A549 (cell line): Measurements from ENCODE around the gene BBLN. TPM values are rescaled to one million over a fixed set of nuclear protein-coding genes. Genes with fewer than 3 reads are reported as not detected.

Source experiments
- ATAC-seq, 2 experiments: fragments of 200-7000 bp in 1 of 2; fragments of >200 bp in 1 of 2; cut with Nextera tagmentation in 1 of 2; cut with Tn5 transposase in 1 of 2; 3 replicates each; pipeline versions ENCODE4 v1.8.0 to v1.9.1; 2018 to 2020; ENCODE audit warnings: mild to moderate bottlenecking in 1 of 2, moderate library complexity in 1 of 2
- CTCF ChIA-PET: fragments of 300-600 bp; sonication (Branson Sonifier 250); formaldehyde crosslinking; extraction: SDS; loops from one replicate; lab custom pipeline; 2021; ENCODE audit warnings: antibody characterized with exemption, inconsistent platforms; lab: Yijun Ruan, JAX
- POLR2A ChIA-PET: fragments of 350-600 bp; formaldehyde crosslinking; extraction: SDS; loops from one replicate; lab custom pipeline; 2021; ENCODE audit warnings: antibody characterized with exemption, inconsistent platforms; lab: Yijun Ruan, JAX
- DNase-seq, 2 experiments: peaks; one replicate each; pipeline versions ENCODE4 v3.0.0 to v3.0.0-alpha.2; 2011 to 2016; ENCODE audit warnings: low read depth in 1 of 2, low spot score in 1 of 2
- FAIRE-seq: peaks from 2 replicates; lab custom pipeline; 2011; peaks lifted over from hg19 to GRCh38; lab: Jason Lieb, UNC
- H3K27ac ChIP-seq, 2 experiments: fragments of >200 bp; sonication (Bioruptor Twin); formaldehyde crosslinking; 3 replicates each; pipeline ENCODE4 v1.5.1; 2016 to 2017
- H3K4me1 ChIP-seq: fragments of >200 bp; sonication (Bioruptor Twin); formaldehyde crosslinking; 3 replicates; pipeline ENCODE4 v1.6.1; 2016
- H3K4me2 ChIP-seq: fragments of >200 bp; sonication (Bioruptor Twin); formaldehyde crosslinking; 3 replicates; pipeline ENCODE4 v1.6.1; 2016
- H3K4me3 ChIP-seq: fragments of >200 bp; sonication (Bioruptor Twin); formaldehyde crosslinking; 3 replicates; pipeline ENCODE4 v1.5.1; 2016
- H3K9me3 ChIP-seq: fragments of >200 bp; sonication (Bioruptor Twin); formaldehyde crosslinking; 3 replicates; pipeline ENCODE4 v1.6.1; 2016
- EHMT2 ChIP-seq: fragments of 200-600 bp; sonication (generic); IDR thresholded peaks from 2 replicates; pipeline ENCODE4 v1.6.1; 2016; ENCODE audit warnings: antibody characterized with exemption, low read depth, mild to moderate bottlenecking, moderate library complexity
- FOSL2 ChIP-seq, 2 experiments: fragments of 450-650 bp in 1 of 2; fragments of >200 bp in 1 of 2; sonication (Bioruptor Twin) in 1 of 2; formaldehyde crosslinking; IDR thresholded peaks; 2 replicates each; pipeline versions ENCODE4 v1.5.0 to v1.6.1; 2016 to 2020; ENCODE audit warnings: mild to moderate bottlenecking in 1 of 2, moderate library complexity in 1 of 2
- HDAC2 ChIP-seq: fragments of 200-600 bp; sonication (generic); IDR thresholded peaks from 2 replicates; pipeline ENCODE4 v1.6.1; 2016
- HOXB13 ChIP-seq: fragments of 250-450 bp; sonication (Bioruptor Pico); IDR thresholded peaks from 2 replicates; pipeline ENCODE4 v1.5.0; 2020; ENCODE audit warnings: low read depth, mild to moderate bottlenecking, moderate library complexity
- MAFK ChIP-seq: fragments of 450-650 bp; IDR thresholded peaks from 2 replicates; pipeline ENCODE4 v1.6.1; 2014; ENCODE audit not compliant: partially characterized antibody
- NR3C1 ChIP-seq: fragments of >200 bp; sonication (Bioruptor Twin); formaldehyde crosslinking; IDR thresholded peaks from 3 replicates; pipeline ENCODE4 v1.6.1; 2017
- PHF8 ChIP-seq: fragments of 200-600 bp; sonication (generic); IDR thresholded peaks from 2 replicates; pipeline ENCODE4 v1.6.1; 2016; ENCODE audit warnings: low read depth, mild to moderate bottlenecking, antibody characterized with exemption, moderate library complexity, borderline replicate concordance
- POLR2AphosphoS2 ChIP-seq: conservative IDR thresholded peaks from 2 replicates; pipeline ENCODE4 v1.6.1; 2012; ENCODE audit warnings: low read length, improper control_type of control experiment, inconsistent platforms
- RARB ChIP-seq: fragments of 250-450 bp; sonication (Bioruptor Pico); IDR thresholded peaks from 2 replicates; pipeline ENCODE4 v1.8.0; 2021; ENCODE audit warnings: mild to moderate bottlenecking, moderate library complexity
- RNF2 ChIP-seq: fragments of 200-600 bp; sonication (generic); IDR thresholded peaks from 2 replicates; pipeline ENCODE4 v1.6.1; 2016; ENCODE audit warnings: low read depth, mild to moderate bottlenecking, antibody characterized with exemption, moderate library complexity, borderline replicate concordance
- TP53 ChIP-seq: fragments of 250-450 bp; sonication (Bioruptor Pico); IDR thresholded peaks from 2 replicates; pipeline ENCODE4 v1.5.0; 2021; ENCODE audit warnings: mild to moderate bottlenecking, moderate library complexity
- ZSCAN20 ChIP-seq: fragments of 250-450 bp; sonication (Bioruptor Pico); IDR thresholded peaks from 2 replicates; pipeline ENCODE4 v1.8.0; 2022; ENCODE audit warnings: mild to moderate bottlenecking, moderate library complexity
- WGBS: methylation state at CpG from one replicate; pipeline ENCODE4 v1.1.6; 2017; ENCODE audit errors: missing lambda C conversion rate; 5-methylcytosine and 5-hydroxymethylcytosine counted together
- polyA plus RNA-seq, 4 experiments: library from polyadenylated mRNA; depleted of rRNA in 3 of 4; stranded (reverse); fragments of >200 nt; fragmentation: RNase III in 1 of 4; extraction: RNeasy Plus Mini Kit Qiagen cat#74134 plus additional on column Dnase treatment in 1 of 4; gene quantifications; 2 replicates in 3 of 4; 3 replicates in 1 of 4; pipeline ENCODE4 v1.2.3, GENCODE V29; 2011 to 2017
- TF ChIP-seq, protein P1 (sequence below): fragments of >200 bp; sonication (Bioruptor Twin); formaldehyde crosslinking; IDR thresholded peaks from 3 replicates; pipeline ENCODE4 v1.6.1; 2016
- TF ChIP-seq, protein P2 (sequence below): fragments of 450-650 bp; IDR thresholded peaks from 2 replicates; pipeline ENCODE4 v1.6.1; 2014; ENCODE audit warnings: antibody characterized with exemption
- TF ChIP-seq, protein P3 (sequence below): fragments of >200 bp; sonication (Bioruptor Twin); formaldehyde crosslinking; IDR thresholded peaks from 2 replicates; pipeline ENCODE4 v1.6.1; 2016
- TF ChIP-seq, protein P4 (sequence below): fragments of 150-350 bp; IDR thresholded peaks from 2 replicates; pipeline ENCODE4 v1.6.1; 2014; ENCODE audit warnings: low read depth, mild to moderate bottlenecking, low read length
- TF ChIP-seq, protein P5 (sequence below): fragments of 250-450 bp; sonication (Bioruptor Pico); IDR thresholded peaks from 2 replicates; pipeline ENCODE4 v1.5.0; 2021; ENCODE audit warnings: mild to moderate bottlenecking, moderate library complexity, borderline replicate concordance

Gene BBLN
- polyA plus RNA-seq, 2 of the 4 experiments (the other 2 are of a cell fraction): 23.8 to 28.1 TPM

DNA sequence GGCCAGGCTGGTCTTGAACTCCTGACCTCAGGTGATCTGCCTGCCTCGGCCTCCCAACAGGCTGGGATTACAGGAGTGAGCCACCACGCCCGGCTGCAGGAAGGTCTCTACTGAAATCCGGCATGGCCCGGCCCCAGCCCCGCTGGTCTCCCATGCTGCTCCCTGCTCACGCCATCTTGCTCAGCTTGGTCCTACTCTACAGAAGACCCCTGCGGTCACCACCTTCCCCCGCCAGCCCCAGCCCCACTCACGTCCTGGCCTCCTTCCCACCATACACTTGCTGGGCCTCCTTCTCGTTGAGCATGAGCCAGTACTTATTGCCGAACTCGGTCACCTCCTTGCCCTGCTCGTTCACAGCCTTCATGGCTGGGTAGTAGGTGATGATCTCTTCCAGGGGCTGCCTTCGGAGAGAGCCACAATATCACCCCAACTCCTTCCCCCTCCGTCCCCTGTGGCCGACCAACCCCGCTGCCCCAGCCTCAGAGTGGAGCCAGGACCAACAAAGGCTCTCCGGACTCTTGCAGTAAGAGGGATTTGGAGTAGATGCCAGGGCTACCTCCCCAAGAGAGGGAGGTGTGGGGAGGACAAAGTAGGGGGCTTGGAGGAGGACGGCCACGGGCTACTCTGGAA is 36.5 kb upstream of the BBLN start:
- Histone ChIP-seq H3K27ac (no peak overlapping the region), H3K9me3 (no peaks in the 10 kb centered on the region), H3K4me3 (no peak overlapping the region), H3K4me2 (no peak overlapping the region)
- ATAC-seq: no peak
- TF ChIP-seq, protein P1, sequence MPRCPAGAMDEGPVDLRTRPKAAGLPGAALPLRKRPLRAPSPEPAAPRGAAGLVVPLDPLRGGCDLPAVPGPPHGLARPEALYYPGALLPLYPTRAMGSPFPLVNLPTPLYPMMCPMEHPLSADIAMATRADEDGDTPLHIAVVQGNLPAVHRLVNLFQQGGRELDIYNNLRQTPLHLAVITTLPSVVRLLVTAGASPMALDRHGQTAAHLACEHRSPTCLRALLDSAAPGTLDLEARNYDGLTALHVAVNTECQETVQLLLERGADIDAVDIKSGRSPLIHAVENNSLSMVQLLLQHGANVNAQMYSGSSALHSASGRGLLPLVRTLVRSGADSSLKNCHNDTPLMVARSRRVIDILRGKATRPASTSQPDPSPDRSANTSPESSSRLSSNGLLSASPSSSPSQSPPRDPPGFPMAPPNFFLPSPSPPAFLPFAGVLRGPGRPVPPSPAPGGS: no peak
- TF ChIP-seq, protein P2, sequence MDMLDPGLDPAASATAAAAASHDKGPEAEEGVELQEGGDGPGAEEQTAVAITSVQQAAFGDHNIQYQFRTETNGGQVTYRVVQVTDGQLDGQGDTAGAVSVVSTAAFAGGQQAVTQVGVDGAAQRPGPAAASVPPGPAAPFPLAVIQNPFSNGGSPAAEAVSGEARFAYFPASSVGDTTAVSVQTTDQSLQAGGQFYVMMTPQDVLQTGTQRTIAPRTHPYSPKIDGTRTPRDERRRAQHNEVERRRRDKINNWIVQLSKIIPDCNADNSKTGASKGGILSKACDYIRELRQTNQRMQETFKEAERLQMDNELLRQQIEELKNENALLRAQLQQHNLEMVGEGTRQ: no peak
- no peak for TF ChIP-seq TP53 (CRISPR knock-in tag)
- TF ChIP-seq, all 56 proteins: peak for 0
- DNase-seq (no peak), FAIRE-seq (no peak)
- H3K4me1 ChIP-seq: peaks cover 22% of the 10 kb centered on the region
- CTCF ChIA-PET: interaction anchor here (1.1 to 10.9 kb wide), 8 partner anchors 11 to 91 kb away, joined by 3 to 181 read pairs (median 6); no protein-coding TSS in a partner anchor
- POLR2A ChIA-PET: interaction anchor here (2.2 kb wide), 1 partner anchor 36 kb away, joined by 7 read pairs; the partner anchor contains the start of gene BBLN
- 94% methylated on average over 21 of the region's 21 CpGs for WGBS

DNA sequence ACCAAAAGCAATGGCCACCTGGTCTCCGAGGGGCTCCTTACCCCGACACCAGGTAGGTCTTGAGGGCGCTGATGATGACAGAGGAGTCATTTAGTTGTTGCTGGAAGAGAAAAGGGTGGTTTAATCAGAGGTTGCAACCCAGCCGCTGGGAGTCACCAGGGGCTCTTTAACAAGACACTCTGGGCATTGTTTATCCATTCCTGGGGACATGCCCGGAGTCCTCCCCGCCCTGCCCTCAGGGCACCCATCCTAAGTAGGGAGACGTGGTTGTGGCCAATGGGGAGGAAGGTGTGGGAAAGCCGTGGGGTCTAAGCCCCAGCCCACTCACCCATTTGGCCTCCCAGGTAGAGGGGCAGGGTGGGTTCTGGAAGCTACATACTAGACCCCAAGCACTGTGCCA is 35.6 kb upstream of the BBLN start:
- no peak for FAIRE-seq
- H3K4me3 ChIP-seq: no peak overlapping the region
- 78% methylated on average over 8 of the region's 8 CpGs for WGBS
- TF ChIP-seq EHMT2 (no peak), FOSL2 (IDR thresholded peaks at IDR 0.05) (no peak), FOSL2 (CRISPR knock-in tag; IDR thresholded peaks at IDR 0.05) (no peak), MAFK (no peak), PHF8 (no peak), HDAC2 (no peak), ZSCAN20 (CRISPR knock-in tag) (no peak), RARB (CRISPR knock-in tag) (no peak), RNF2 (no peak), POLR2AphosphoS2 (no peak), NR3C1 (no peak), HOXB13 (CRISPR knock-in tag) (no peak)
- TF ChIP-seq, protein P3, sequence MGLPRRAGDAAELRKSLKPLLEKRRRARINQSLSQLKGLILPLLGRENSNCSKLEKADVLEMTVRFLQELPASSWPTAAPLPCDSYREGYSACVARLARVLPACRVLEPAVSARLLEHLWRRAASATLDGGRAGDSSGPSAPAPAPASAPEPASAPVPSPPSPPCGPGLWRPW: no peak
- TF ChIP-seq, protein P4, sequence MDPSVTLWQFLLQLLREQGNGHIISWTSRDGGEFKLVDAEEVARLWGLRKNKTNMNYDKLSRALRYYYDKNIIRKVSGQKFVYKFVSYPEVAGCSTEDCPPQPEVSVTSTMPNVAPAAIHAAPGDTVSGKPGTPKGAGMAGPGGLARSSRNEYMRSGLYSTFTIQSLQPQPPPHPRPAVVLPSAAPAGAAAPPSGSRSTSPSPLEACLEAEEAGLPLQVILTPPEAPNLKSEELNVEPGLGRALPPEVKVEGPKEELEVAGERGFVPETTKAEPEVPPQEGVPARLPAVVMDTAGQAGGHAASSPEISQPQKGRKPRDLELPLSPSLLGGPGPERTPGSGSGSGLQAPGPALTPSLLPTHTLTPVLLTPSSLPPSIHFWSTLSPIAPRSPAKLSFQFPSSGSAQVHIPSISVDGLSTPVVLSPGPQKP: no peak
- TF ChIP-seq, protein P5, sequence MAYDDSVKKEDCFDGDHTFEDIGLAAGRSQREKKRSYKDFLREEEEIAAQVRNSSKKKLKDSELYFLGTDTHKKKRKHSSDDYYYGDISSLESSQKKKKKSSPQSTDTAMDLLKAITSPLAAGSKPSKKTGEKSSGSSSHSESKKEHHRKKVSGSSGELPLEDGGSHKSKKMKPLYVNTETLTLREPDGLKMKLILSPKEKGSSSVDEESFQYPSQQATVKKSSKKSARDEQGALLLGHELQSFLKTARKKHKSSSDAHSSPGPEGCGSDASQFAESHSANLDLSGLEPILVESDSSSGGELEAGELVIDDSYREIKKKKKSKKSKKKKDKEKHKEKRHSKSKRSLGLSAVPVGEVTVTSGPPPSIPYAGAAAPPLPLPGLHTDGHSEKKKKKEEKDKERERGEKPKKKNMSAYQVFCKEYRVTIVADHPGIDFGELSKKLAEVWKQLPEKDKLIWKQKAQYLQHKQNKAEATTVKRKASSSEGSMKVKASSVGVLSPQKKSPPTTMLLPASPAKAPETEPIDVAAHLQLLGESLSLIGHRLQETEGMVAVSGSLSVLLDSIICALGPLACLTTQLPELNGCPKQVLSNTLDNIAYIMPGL (CRISPR knock-in tag): no peak
- TF ChIP-seq, protein P1: no peak
- POLR2A ChIA-PET: interaction anchor here (2.2 kb wide), 1 partner anchor 35 kb away, joined by 7 read pairs; the partner anchor contains the start of gene BBLN
- peaks cover 26% of the 10 kb centered on the region for H3K4me1 ChIP-seq
- DNase-seq: no peak
- no peak for ATAC-seq
- no peak overlapping the region for H3K4me2 ChIP-seq
- CTCF ChIA-PET: interaction anchor here (0.6 to 10.9 kb wide), 29 partner anchors 10 to 747 kb away, joined by 3 to 181 read pairs (median 4); partner anchors contain the start of gene CIZ1
- no peaks in the 10 kb centered on the region for H3K9me3 ChIP-seq
- no peak overlapping the region for H3K27ac ChIP-seq
